Measurements from ENCODE around the gene INPP5J.

GRCh38 chr22:31107178-31107893, 15.4 kb upstream of the INPP5J start, which contains the start of gene SELENOM:
- no peak for TF ChIP-seq POLR2A (IDR thresholded peaks at IDR 0.05; ENCODE audit: low read depth, low read length)
- TF ChIP-seq POLR2AphosphoS5 (IDR thresholded peaks at IDR 0.05; ENCODE audit: low read depth, low read length), result no peak
- no peak for TF ChIP-seq SPI1 (IDR thresholded peaks at IDR 0.05; ENCODE audit: low read depth, low read length)
